Calu3 (cell line): ENCODE results near the gene SPRED1. TPM values are rescaled to one million over a fixed set of nuclear protein-coding genes. Genes with fewer than 3 reads are reported as not detected.
A peak's percentile ranks its signal among the peaks of the same experiment; 100 is the strongest.

Experiments used
- BruUV-seq: library from RNA; stranded (reverse); fragments of 400-500 nt; replicated peaks from 2 replicates; lab custom pipeline; 2021; lab: Mats Ljungman, UMichigan
- CTCF ChIA-PET: fragments of 300-600 bp; sonication (Branson Sonifier 250); formaldehyde crosslinking; loops from one replicate; lab custom pipeline; 2022; ENCODE audit warnings: antibody characterized with exemption; lab: Charles Lee
- DNase-seq: peaks from one replicate; pipeline ENCODE4 v3.0.0; 2022
- H3K27ac Mint-ChIP-seq: one replicate; pipeline ENCODE4 v1.8.0; 2022; ENCODE audit warnings: mixed read lengths; ENCODE audit not compliant: unreplicated experiment
- H3K27me3 Mint-ChIP-seq: one replicate; pipeline ENCODE4 v1.8.0; 2022; ENCODE audit warnings: mixed read lengths; ENCODE audit not compliant: unreplicated experiment
- H3K36me3 Mint-ChIP-seq: one replicate; pipeline ENCODE4 v1.8.0; 2022; ENCODE audit warnings: mild to moderate bottlenecking, moderate library complexity, mixed read lengths; ENCODE audit not compliant: insufficient read depth, unreplicated experiment
- H3K4me1 Mint-ChIP-seq: one replicate; pipeline ENCODE4 v1.8.0; 2022; ENCODE audit warnings: mild to moderate bottlenecking, low read depth, mixed read lengths; ENCODE audit not compliant: unreplicated experiment
- H3K4me3 Mint-ChIP-seq: one replicate; pipeline ENCODE4 v1.8.0; 2022; ENCODE audit warnings: mild to moderate bottlenecking, low read depth, moderate library complexity, mixed read lengths; ENCODE audit not compliant: unreplicated experiment
- H3K9me3 Mint-ChIP-seq: one replicate; pipeline ENCODE4 v1.8.0; 2022; ENCODE audit warnings: low read depth, mixed read lengths; ENCODE audit not compliant: unreplicated experiment
- CTCF ChIP-seq: fragments of 200-600 bp; IDR thresholded peaks from one replicate; pipeline ENCODE4 v1.8.0; 2022; ENCODE audit warnings: antibody characterized with exemption; ENCODE audit not compliant: unreplicated experiment
- intact Hi-C: fragments of 100-400 bp; cut with micrococcal nuclease; formaldehyde crosslinking; loops from one replicate; pipeline ENCODE4 v1.10.0; 2022; ENCODE audit not compliant: unreplicated experiment
- total RNA-seq: library from RNA; stranded (reverse); gene quantifications from 2 replicates; pipeline ENCODE4 v1.2.3, GENCODE V29; 2022

SPRED1 gene
- total RNA-seq, 1 experiment from 2014 or later: 16.1 TPM

GRCh38 chr15:38344351-38344750 lies 91.7 kb downstream of the SPRED1 start:
- H3K27me3 Mint-ChIP-seq: no peaks in the 10 kb centered on the region
- DNase-seq: no peak
- H3K27ac Mint-ChIP-seq: no peak overlapping the region
- no peak for TF ChIP-seq CTCF
- no peaks in the 10 kb centered on the region for H3K4me1 Mint-ChIP-seq
- no TSS peak for BruUV-seq
- no peak overlapping the region for H3K4me3 Mint-ChIP-seq
- intact Hi-C loops: no loop called here
- CTCF ChIA-PET: no interaction called here
- H3K9me3 Mint-ChIP-seq: no peaks in the 10 kb centered on the region
- no peaks in the 10 kb centered on the region for H3K36me3 Mint-ChIP-seq

- Mint-ChIP-seq H3K36me3 (no peaks in the 10 kb centered on the region), H3K4me1 (no peaks in the 10 kb centered on the region), H3K9me3 (no peaks in the 10 kb centered on the region), H3K4me3 (no peak overlapping the region), H3K27me3 (no peaks in the 10 kb centered on the region), H3K27ac (no peak overlapping the region)
- CTCF ChIA-PET: no interaction called here
- no TSS peak for BruUV-seq
- DNase-seq: no peak
- intact Hi-C loops: no loop called here
- no peak for TF ChIP-seq CTCF
Observed at GRCh38 chr15:38349251-38349650, 96.6 kb downstream of the SPRED1 start.

- no TSS peak for BruUV-seq
- no peak for TF ChIP-seq CTCF
- no peak for DNase-seq
- no peaks in the 10 kb centered on the region for H3K9me3 Mint-ChIP-seq
- CTCF ChIA-PET: no interaction called here
- H3K4me1 Mint-ChIP-seq: no peaks in the 10 kb centered on the region
- H3K27ac Mint-ChIP-seq: no peak overlapping the region
- H3K36me3 Mint-ChIP-seq: no peaks in the 10 kb centered on the region
- intact Hi-C loops: loop anchor here (5.0 to 10.0 kb wide), 2 partner anchors 63 to 99 kb away; partner anchors contain the start of gene SPRED1
- no peak overlapping the region for H3K4me3 Mint-ChIP-seq
- no peaks in the 10 kb centered on the region for H3K27me3 Mint-ChIP-seq
Observed at GRCh38 chr15:38351466-38351865, 98.8 kb downstream of the SPRED1 start.

- Mint-ChIP-seq H3K4me1 (no peaks in the 10 kb centered on the region), H3K9me3 (no peaks in the 10 kb centered on the region), H3K4me3 (no peak overlapping the region), H3K27ac (no peak overlapping the region), H3K27me3 (no peaks in the 10 kb centered on the region), H3K36me3 (no peaks in the 10 kb centered on the region)
- intact Hi-C loops: loop anchor here (1.0 to 10.0 kb wide), 3 partner anchors 60 to 351 kb away; partner anchors contain the start of gene SPRED1
- peak; percentile 45 for DNase-seq
- no peak for TF ChIP-seq CTCF
- CTCF ChIA-PET: interaction anchor here (0.6 kb wide), 1 partner anchor 1066 kb away, joined by 3 read pairs; no protein-coding TSS in a partner anchor
- no TSS peak for BruUV-seq
Observed at GRCh38 chr15:38354315-38354929, 101.8 kb downstream of the SPRED1 start.
